Activated CD4-positive, alpha-beta T cell treated with anti-CD3 and anti-CD28 coated beads for 48 hours (primary cell): ENCODE measurements around the gene IL9.

ENCODE experiments used
- DNase-seq: peaks from one replicate; pipeline ENCODE4 v3.0.0-alpha.2; 2020

The IL9 gene

GRCh38 chr5:135890867-135891266 is 4.8 kb downstream of the IL9 start:
- peak; percentile 64 for DNase-seq

GRCh38 chr5:135890296-135890695 is 5.3 kb downstream of the IL9 start:
- DNase-seq, result no peak

- no peak for DNase-seq
Observed at GRCh38 chr5:135887881-135888614, 7.6 kb downstream of the IL9 start.

GRCh38 chr5:135887447-135887864 is 8.2 kb downstream of the IL9 start:
- DNase-seq, result peak; percentile 76

DNA sequence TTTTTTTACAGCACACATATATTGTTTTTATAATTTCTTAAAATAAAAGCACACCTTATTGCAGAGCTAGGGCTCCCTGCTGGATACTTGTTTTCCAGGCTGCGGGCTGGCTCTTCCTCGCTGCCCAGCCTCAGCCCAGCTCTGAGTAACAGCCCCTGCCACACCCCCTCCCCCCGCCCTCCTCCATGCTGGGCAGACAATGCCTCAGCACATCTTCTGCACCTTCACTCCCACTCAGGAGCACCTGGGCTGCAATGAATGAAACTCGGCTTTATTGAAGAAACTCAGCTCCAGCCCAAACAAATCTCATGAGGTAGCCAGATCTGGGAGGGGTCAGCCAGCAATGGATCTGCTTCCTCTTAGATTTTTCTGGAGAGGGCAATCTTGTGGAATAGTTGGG is 9.5 kb downstream of the IL9 start:
- no peak for DNase-seq

GRCh38 chr5:135885031-135885430 is 10.6 kb downstream of the IL9 start:
- no peak for DNase-seq

GRCh38 chr5:135883441-135883840 is 12.2 kb downstream of the IL9 start:
- peak; percentile 14 for DNase-seq

- DNase-seq, result no peak
Observed at GRCh38 chr5:135883026-135883425, 12.6 kb downstream of the IL9 start.

GRCh38 chr5:135881819-135882218 is 13.8 kb downstream of the IL9 start:
- DNase-seq, result no peak

GRCh38 chr5:135881244-135881643 is 14.4 kb downstream of the IL9 start:
- no peak for DNase-seq

DNA sequence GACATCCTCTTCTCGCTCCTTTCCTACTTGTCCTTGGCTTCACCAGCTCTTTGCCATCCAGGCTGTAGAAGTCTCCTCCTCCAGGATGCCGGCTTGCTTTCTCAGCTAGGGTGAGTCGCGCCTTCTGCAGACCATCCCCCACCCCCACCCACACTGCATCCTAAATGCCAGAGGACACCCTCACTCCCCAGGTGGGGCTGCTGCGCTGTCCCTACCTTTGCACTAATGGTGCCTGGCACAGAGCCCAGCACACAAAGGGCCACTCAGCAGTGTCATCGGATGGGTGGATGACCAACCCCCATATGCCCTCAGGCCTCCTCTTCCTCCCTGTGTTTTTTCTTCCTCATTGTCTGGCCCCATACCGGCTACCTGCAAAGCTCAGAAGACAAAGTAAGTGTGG is 14.8 kb downstream of the IL9 start:
- DNase-seq, result no peak

DNA sequence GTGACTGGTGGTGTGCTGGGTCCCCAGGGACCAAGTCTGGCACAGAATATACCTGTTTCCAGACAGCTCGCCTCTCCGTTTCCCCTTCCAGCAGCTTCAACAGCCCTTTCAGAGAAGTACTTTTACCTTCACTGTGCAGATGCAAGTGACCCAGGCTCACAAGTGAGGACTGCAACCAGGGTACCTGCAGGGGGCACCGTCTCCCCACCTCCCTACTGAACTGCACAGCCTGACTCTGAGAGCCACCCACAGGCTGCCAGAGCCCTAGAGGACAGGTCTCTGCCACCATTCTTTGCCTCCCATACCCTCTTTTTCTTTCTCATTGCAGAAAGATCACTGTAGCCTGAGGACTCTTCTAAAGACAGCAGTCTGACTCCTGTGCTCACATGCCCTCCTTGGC is 15.4 kb downstream of the IL9 start:
- peak; percentile 27 for DNase-seq

DNA sequence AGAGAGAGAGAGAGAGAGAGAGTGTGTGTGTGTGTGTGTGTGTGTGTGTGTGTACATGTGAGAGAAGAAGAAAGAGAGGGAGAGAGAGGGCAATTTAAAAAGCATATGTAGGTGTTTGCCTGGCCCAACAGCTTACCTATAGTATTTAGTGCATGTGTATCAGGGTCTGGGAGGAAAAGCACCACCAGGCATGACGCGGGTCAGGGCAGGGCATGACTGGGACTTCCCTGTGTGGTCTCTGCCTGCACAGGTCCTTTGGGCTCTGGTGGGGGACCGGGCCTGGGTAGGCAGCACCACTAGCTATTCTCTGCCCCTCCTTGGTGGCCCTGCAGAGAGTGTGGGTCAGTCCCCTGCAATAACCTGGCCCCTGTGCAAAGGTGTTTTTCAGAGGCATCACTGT is 16.1 kb downstream of the IL9 start:
- no peak for DNase-seq

DNA sequence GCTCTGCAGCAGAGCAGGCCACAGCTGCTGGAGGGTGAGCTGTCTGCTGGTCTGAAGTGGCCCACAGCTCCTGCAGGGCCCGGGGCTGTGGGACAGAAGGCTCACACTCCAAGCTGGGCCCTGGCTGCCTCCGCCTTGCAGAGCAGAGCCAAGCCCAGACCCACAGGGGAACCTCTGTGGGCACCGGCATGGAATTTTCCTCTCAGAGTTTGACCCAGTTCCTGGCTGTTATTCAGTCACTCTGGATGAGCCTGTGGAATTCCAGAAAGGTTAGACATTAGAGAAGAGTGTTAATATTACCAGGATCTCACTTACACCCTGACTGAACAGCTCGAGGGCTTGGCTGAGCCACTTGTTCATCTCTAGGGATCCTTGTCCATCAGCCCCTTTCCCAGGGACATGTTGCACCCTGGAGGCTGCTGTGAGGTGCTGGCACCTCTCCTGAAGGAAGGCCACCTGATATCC is 17.5 kb downstream of the IL9 start:
- no peak for DNase-seq

GRCh38 chr5:135877570-135878155 is 18.0 kb downstream of the IL9 start:
- DNase-seq, result no peak

GRCh38 chr5:135876146-135876545 is 19.5 kb downstream of the IL9 start:
- DNase-seq, result no peak

- DNase-seq, result no peak
Observed at GRCh38 chr5:135875567-135875966, 20.1 kb downstream of the IL9 start.

DNA sequence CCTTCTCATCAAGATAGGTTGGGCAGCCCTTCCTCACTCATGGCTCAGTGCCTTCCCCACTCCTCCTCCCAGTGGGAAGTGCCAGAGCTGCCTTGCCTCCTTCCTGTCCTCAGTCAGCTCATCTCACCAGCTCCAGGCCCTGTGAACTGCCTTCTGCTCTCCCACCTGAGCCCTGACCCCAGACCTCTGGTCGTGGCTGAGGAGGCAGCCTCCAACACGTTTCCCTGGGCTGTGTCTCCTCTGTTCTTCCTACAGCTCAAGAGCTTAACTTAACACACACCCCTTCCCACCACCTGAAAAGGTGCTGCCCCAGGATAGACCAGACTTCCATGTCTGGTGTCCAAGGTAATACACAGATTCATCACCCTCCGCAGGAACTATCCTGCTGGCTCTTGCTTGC is 21.2 kb downstream of the IL9 start:
- DNase-seq, result no peak

DNA sequence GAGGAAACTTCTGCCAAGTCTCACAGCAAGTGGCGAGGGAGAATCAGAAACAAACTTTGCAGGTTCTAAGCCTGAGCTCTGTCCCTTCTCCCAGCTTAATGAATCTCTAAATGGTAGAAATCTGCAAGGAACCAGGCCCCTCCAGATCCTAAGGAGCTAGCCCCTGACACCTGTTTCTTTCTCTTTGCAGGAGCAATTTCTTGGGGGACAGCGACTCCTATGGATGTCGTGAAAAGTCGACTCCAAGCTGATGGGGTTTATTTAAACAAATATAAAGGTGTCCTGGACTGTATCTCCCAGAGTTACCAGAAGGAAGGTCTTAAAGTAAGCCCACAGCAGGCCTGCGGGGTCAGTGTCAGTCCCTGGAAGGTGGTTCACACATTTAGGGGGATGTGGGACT is 21.8 kb downstream of the IL9 start:
- no peak for DNase-seq

DNA sequence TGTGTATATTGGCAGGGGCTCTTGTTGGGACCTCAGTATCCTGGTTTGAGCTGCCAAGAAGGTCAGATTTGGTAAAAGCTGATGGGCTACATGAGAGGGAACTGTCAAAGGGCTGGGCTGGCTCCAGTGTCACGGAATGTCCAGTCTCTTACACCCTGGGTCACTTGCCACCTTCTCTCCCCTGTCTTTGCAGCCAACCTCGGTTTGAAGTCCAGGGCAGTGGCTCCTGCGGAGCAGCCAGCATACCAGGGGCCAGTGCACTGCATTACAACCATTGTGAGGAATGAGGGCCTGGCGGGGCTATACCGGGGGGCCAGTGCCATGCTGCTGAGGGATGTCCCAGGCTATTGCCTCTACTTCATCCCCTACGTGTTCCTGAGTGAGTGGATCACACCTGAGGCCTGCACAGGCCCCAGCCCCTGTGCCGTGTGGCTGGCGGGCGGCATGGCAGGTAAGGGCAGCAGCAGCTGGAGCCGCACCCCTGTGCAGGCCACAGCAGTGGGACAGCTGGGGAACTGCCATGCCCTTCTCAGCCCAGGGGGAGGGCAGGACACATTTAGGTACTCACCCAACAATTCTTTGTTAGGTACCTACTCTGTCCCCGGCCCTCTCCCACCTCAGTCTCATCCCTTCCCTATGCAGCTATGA is 24.2 kb downstream of the IL9 start:
- no peak for DNase-seq

GRCh38 chr5:135869935-135870334 is 25.7 kb downstream of the IL9 start:
- no peak for DNase-seq

DNA sequence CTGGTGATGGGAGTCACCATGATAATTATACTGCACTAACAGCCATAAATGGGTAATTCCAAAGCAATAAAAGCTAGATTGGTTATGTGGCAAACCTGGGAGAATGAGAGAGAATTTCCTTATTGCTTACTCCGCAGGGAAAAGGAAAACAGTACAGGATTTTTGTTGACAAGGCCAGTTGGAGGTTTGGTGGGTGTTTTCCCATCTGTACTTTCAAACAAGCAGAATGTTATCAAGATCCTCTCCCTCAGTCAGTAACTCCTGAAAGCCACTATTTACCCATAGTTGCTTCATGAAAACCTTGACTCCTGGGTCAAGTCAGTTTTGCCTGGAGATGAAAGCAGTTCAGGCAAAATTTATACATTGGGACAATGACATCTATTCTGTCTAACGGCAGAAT is 26.4 kb downstream of the IL9 start:
- DNase-seq, result no peak

DNA sequence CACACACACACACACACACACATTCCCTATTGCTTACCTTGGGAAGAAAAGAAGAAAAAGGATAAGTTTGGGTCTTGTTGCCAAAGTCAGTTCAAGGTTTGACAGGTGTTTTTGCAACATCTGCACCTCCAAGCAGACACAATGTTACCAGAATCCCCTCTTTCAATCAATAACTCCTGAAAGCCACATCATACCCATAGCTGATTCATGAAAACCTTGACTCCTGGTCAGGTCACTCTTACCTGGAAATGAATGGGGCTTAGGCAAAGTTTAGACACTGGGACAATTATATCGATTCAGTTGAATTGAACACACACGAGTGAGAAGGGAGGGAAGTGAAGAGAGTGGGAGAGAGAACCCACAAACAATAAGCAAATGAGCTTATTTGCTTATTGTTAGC is 27.0 kb downstream of the IL9 start:
- DNase-seq, result no peak

- DNase-seq, result no peak
Observed at GRCh38 chr5:135867599-135867998, 28.0 kb downstream of the IL9 start.
